SK-N-SH (cell line): ENCODE results near the gene BOC.

Source experiments
- CTCF ChIP-seq: fragments of 200-600 bp; sonication (generic); IDR thresholded peaks from 2 replicates; pipeline ENCODE4 v1.6.1; 2017; ENCODE audit warnings: antibody characterized with exemption, mild to moderate bottlenecking, moderate library complexity
- ELF1 ChIP-seq: IDR thresholded peaks from 2 replicates; pipeline ENCODE4 v1.4.0; 2012
- EP300 ChIP-seq, 2 experiments: IDR thresholded peaks; 2 replicates each; pipeline versions ENCODE4 v1.4.0 to v1.6.1; 2012; ENCODE audit warnings: borderline replicate concordance in 1 of 2, low read depth in 1 of 2, low read length in 1 of 2
- EZH2phosphoT487 ChIP-seq: fragments of 200-600 bp; sonication (generic); IDR thresholded peaks from 2 replicates; pipeline ENCODE4 v1.6.1; 2017; ENCODE audit warnings: low read depth, mixed run types, mild to moderate bottlenecking, antibody characterized with exemption, moderate library complexity, borderline replicate concordance
- NFIC ChIP-seq: IDR thresholded peaks from 2 replicates; pipeline ENCODE4 v1.4.0; 2012; ENCODE audit warnings: borderline replicate concordance
- POLR2AphosphoS5 ChIP-seq: IDR thresholded peaks from 2 replicates; pipeline ENCODE4 v1.6.1; 2012; ENCODE audit warnings: low read depth, low read length
- RCOR1 ChIP-seq: fragments of 150-350 bp; IDR thresholded peaks from 2 replicates; pipeline ENCODE4 v1.6.1; 2017; ENCODE audit warnings: antibody characterized with exemption, low read length
- RFX5 ChIP-seq: IDR thresholded peaks from 2 replicates; pipeline ENCODE4 v1.6.1; 2012; ENCODE audit warnings: mild to moderate bottlenecking, improper control_type of control experiment, low read length
- SIN3A ChIP-seq: IDR thresholded peaks from 2 replicates; pipeline ENCODE4 v1.6.1; 2012; ENCODE audit warnings: low read depth, mild to moderate bottlenecking, low read length, moderate library complexity, borderline replicate concordance
- USF2 ChIP-seq: fragments of 150-350 bp; IDR thresholded peaks from 2 replicates; pipeline ENCODE4 v1.6.1; 2017; ENCODE audit warnings: antibody characterized with exemption, low read length, low read depth, borderline replicate concordance
- YY1 ChIP-seq: IDR thresholded peaks from 2 replicates; pipeline ENCODE4 v1.4.0; 2012; ENCODE audit warnings: low read depth, mild to moderate bottlenecking
- TF ChIP-seq, protein P1 (sequence below): IDR thresholded peaks from 2 replicates; pipeline ENCODE4 v1.4.0; 2012; ENCODE audit warnings: low read depth

- TF ChIP-seq CTCF (no peak), NFIC (no peak), RFX5 (no peak), SIN3A (no peak), EZH2phosphoT487 (no peak), USF2 (no peak), POLR2AphosphoS5 (no peak), RCOR1 (no peak), EP300 (IDR thresholded peaks at IDR 0.05; ENCODE audit: borderline replicate concordance in 1 of 2, low read depth in 1 of 2, low read length in 1 of 2) (no peak), YY1 (no peak), ELF1 (no peak)
- TF ChIP-seq, protein P1, sequence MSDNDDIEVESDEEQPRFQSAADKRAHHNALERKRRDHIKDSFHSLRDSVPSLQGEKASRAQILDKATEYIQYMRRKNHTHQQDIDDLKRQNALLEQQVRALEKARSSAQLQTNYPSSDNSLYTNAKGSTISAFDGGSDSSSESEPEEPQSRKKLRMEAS, result no peak
Measured at GRCh38 chr3:113169891-113170452, 41.4 kb upstream of the BOC start.
